ENCODE results near the gene PLEKHA3. TPM values are rescaled to one million over a fixed set of nuclear protein-coding genes. Genes with fewer than 3 reads are reported as not detected.

Gene PLEKHA3
- total RNA-seq, 1 donor from 2014 or later: 20.7 TPM

DNA sequence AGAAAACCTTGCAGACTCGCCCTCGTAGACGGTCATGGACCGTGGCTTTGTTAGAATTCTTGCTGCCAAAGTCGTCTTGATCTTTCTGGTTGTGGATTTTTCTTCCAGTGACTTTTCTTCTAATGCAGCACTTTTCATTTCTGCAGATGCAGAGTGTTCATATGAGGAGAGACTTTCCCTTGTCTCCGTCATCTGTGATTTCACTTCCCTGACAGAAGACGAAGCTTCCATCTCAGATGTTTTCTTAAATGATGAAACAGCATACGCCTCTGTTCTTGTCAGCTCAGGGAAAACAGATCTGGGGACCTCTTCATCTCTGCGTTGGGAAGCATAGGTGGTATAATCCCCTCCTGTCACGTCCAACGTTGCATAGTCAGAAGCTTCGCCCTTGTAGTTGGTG is 50.9 kb downstream of the PLEKHA3 start:
- Mint-ChIP-seq H3K27ac (no peak overlapping the region), H3K36me3 (peaks cover 40% of the 10 kb centered on the region), H3K4me3 (no peak overlapping the region), H3K27me3 (no peaks in the 10 kb centered on the region), H3K9me3 (no peaks in the 10 kb centered on the region), H3K4me1 (ENCODE audit: unreplicated experiment) (peaks cover 3% of the 10 kb centered on the region)
- TF ChIP-seq, protein P1, sequence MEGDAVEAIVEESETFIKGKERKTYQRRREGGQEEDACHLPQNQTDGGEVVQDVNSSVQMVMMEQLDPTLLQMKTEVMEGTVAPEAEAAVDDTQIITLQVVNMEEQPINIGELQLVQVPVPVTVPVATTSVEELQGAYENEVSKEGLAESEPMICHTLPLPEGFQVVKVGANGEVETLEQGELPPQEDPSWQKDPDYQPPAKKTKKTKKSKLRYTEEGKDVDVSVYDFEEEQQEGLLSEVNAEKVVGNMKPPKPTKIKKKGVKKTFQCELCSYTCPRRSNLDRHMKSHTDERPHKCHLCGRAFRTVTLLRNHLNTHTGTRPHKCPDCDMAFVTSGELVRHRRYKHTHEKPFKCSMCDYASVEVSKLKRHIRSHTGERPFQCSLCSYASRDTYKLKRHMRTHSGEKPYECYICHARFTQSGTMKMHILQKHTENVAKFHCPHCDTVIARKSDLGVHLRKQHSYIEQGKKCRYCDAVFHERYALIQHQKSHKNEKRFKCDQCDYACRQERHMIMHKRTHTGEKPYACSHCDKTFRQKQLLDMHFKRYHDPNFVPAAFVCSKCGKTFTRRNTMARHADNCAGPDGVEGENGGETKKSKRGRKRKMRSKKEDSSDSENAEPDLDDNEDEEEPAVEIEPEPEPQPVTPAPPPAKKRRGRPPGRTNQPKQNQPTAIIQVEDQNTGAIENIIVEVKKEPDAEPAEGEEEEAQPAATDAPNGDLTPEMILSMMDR (conservative IDR thresholded peaks at IDR 0.05): no peak
- no peak for DNase-seq (ENCODE audit: extremely low spot score, unreplicated experiment)

- Mint-ChIP-seq H3K4me3 (no peak overlapping the region), H3K27me3 (no peaks in the 10 kb centered on the region), H3K4me1 (ENCODE audit: unreplicated experiment) (no peaks in the 10 kb centered on the region), H3K9me3 (no peaks in the 10 kb centered on the region), H3K27ac (no peak overlapping the region), H3K36me3 (peaks cover 53% of the 10 kb centered on the region)
- DNase-seq (ENCODE audit: extremely low spot score, unreplicated experiment): no peak
- TF ChIP-seq, protein P1 (conservative IDR thresholded peaks at IDR 0.05): no peak
These were observed 55.8 kb downstream of the PLEKHA3 start for GRCh38 chr2:178536037-178536436.

DNA sequence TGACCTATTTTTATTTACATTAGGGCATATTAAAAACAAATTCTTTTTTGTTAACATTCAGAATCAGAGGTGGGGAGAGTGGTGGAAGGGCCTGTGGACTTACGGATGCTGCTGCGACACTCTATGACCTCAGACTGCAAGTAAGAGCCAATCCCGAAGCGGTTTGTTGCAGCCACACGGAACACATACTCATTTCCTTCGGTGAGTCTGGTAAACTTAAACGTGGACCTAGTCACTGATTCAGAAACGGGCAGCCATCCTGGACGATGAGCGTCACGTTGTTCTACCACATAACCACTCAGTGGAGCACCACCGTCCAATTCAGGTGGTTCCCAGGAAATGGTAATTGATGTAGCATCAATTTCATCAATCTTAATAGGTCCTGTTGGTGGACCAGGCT is 61.9 kb downstream of the PLEKHA3 start:
- H3K36me3 Mint-ChIP-seq: peaks cover 45% of the 10 kb centered on the region
- H3K4me3 Mint-ChIP-seq: no peak overlapping the region
- no peaks in the 10 kb centered on the region for H3K4me1 Mint-ChIP-seq (ENCODE audit: unreplicated experiment)
- no peak overlapping the region for H3K27ac Mint-ChIP-seq
- no peaks in the 10 kb centered on the region for H3K9me3 Mint-ChIP-seq
- H3K27me3 Mint-ChIP-seq: no peaks in the 10 kb centered on the region
- no peak for DNase-seq (ENCODE audit: extremely low spot score, unreplicated experiment)
- TF ChIP-seq, protein P1 (conservative IDR thresholded peaks at IDR 0.05): no peak

DNA sequence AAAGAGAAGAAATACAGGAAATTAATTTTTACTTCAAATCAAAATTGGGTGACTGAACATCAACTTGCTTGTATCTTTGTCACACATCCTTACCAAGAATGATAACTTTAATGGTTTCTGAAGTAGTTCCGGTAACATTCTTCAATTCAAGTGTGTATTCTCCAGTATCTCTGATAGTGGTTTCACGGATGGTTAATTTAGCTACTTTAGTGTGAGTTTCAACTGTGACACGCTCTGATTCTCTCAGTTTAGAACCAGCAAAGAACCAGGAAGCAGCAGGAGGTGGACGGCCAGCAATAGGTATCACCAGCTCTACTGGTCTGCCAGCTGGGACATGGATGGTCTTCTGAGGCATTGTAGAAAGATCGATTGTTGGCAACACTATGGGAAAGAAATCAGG is 62.3 kb downstream of the PLEKHA3 start:
- Mint-ChIP-seq H3K4me1 (ENCODE audit: unreplicated experiment) (no peaks in the 10 kb centered on the region), H3K36me3 (peaks cover 47% of the 10 kb centered on the region)

GRCh38 chr2:178550352-178550751 is 70.1 kb downstream of the PLEKHA3 start:
- Mint-ChIP-seq H3K4me1 (ENCODE audit: unreplicated experiment) (no peaks in the 10 kb centered on the region), H3K36me3 (peaks cover 49% of the 10 kb centered on the region), H3K27me3 (no peaks in the 10 kb centered on the region), H3K27ac (no peak overlapping the region), H3K4me3 (no peak overlapping the region), H3K9me3 (no peaks in the 10 kb centered on the region)
- no peak for DNase-seq (ENCODE audit: extremely low spot score, unreplicated experiment)
- TF ChIP-seq, protein P1 (conservative IDR thresholded peaks at IDR 0.05): no peak

More for the DNA sequence above, 62.3 kb downstream of the PLEKHA3 start:
- Mint-ChIP-seq H3K27me3 (no peaks in the 10 kb centered on the region), H3K27ac (no peak overlapping the region), H3K4me3 (no peak overlapping the region), H3K9me3 (no peaks in the 10 kb centered on the region)
- TF ChIP-seq, protein P1 (conservative IDR thresholded peaks at IDR 0.05): no peak
- DNase-seq (ENCODE audit: extremely low spot score, unreplicated experiment): no peak

DNA sequence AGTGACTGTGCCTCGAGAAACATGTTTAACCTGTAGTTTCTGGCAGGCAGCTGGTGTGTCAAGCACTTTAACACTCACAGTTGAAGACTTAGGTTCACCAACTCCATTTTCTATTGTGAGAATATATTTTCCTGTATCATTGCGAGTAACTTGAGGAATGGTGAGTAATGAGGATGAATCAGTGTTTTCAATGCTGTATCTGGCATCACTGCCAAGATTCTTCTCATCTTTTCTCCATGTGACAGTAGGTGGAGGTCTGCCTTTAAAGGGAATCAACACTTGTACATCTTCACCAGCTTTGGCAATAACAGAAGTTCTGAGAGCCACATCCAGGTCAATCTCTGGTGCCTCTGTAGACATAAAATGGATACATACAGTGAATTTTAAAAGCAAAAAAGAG is 72.8 kb downstream of the PLEKHA3 start:
- Mint-ChIP-seq H3K4me3 (no peak overlapping the region), H3K36me3 (peaks cover 37% of the 10 kb centered on the region), H3K27me3 (no peaks in the 10 kb centered on the region), H3K9me3 (no peaks in the 10 kb centered on the region), H3K4me1 (ENCODE audit: unreplicated experiment) (no peaks in the 10 kb centered on the region), H3K27ac (no peak overlapping the region)
- TF ChIP-seq, protein P1 (conservative IDR thresholded peaks at IDR 0.05): no peak
- no peak for DNase-seq (ENCODE audit: extremely low spot score, unreplicated experiment)

Data from type B pancreatic cell (in vitro differentiated cells).